ENCODE results near the gene MAN1C1. TPM values are rescaled to one million over a fixed set of nuclear protein-coding genes. Genes with fewer than 3 reads are reported as not detected.

MAN1C1 gene
- total and polyA plus RNA-seq, 10 of the 15 experiments (the other 5 are each of a cell fraction or from before 2014, with no cell fraction given), result 0.12 to 0.56 (median 0.22) TPM; not detected in 3

DNA sequence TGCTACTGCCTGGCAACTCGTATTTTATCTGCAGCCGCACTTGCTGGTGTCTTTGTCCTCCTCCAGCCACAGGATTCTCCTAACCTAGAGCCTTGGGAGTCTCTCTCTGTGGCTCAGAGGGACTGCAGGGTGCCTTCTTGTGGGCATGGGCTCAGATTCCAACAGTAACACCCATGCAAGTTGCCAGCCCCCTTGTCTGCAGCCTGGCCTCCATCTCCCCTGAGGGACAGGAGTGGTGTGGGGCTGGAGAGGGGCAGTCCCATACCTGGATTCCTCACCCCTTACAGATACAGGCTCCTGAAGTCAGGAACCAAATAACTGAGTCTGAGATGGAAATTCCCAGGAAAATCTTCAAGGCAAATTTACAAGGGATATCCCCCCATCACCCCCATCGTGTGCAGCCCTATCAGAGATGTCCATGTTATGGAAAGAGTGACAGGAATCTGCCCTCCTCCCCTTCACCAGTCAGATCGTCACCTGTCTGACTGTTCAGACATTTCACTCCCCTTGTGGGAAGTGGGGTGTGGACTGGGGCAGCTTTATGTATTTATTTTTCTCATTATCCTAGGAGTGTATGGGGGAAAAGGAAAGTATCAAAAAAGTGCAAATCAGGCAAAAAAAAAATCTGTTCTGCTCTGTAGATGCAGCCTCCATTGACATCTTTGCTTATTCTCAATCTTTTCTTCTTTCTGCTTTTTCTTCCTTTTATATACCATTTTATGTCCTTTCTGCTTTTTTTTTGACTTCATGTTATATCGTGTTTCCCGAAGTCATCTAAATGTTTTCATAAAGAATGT lies 70.8 kb downstream of the MAN1C1 start:
- H3K9ac ChIP-seq (ENCODE audit: control insufficient read depth, insufficient read depth, low read length), result no peak overlapping the region
- ChIA-PET CTCF (no interaction called here), SMC1A (ENCODE audit: uncharacterized antibody, unreplicated experiment) (no interaction called here), RAD21 (ENCODE audit: unreplicated experiment) (no interaction called here), POLR2A (no interaction called here)
- no peaks in the 10 kb centered on the region for H3K36me3 ChIP-seq (ENCODE audit: control insufficient read depth in 2 of 2, insufficient read depth in 2 of 2, low read length in 1 of 2)
- H3K9me3 ChIP-seq (replicated peaks; ENCODE audit: control insufficient read depth, insufficient read depth, low read length), result no peaks in the 10 kb centered on the region
- H3K27me3 ChIP-seq (replicated peaks in 1 of 2; ENCODE audit: control insufficient read depth in 2 of 2, insufficient read depth in 2 of 2, low read length in 1 of 2), result peaks cover 7 to 8% of the 10 kb centered on the region in 2 experiments
- DNase-seq (ENCODE audit: low read depth, low spot score) (no peak), ATAC-seq (no peak), FAIRE-seq (no peak)
- 35% methylated on average over 6 of the region's 6 CpGs for WGBS (ENCODE audit: insufficient coverage, insufficient replicate concordance, low lambda C conversion rate, missing lambda C conversion rate)
- in situ Hi-C loops (cut with MboI) (no loop called here), intact Hi-C loops (cut with micrococcal nuclease; ENCODE audit: unreplicated experiment) (no loop called here)
- no peak overlapping the region for H3K4me2 ChIP-seq (ENCODE audit: control insufficient read depth, insufficient read depth)
- H3K4me1 ChIP-seq (ENCODE audit: control insufficient read depth, insufficient read depth, low read length), result no peaks in the 10 kb centered on the region
- H2AFZ ChIP-seq (ENCODE audit: control insufficient read depth, low read depth, low read length), result no peak overlapping the region
- H3K79me2 ChIP-seq (ENCODE audit: control insufficient read depth, insufficient read depth, low read length), result no peaks in the 10 kb centered on the region
- no peak overlapping the region for H3K4me3 ChIP-seq
- no peak for TF ChIP-seq NR2F1 (conservative IDR thresholded peaks at IDR 0.05)
- no TSS peak for BruUV-seq (replicated peaks)
- H4K20me1 ChIP-seq (ENCODE audit: control insufficient read depth, insufficient read depth), result no peaks in the 10 kb centered on the region
- no peak overlapping the region for H3K27ac ChIP-seq (ENCODE audit: control insufficient read depth, insufficient read depth)

DNA sequence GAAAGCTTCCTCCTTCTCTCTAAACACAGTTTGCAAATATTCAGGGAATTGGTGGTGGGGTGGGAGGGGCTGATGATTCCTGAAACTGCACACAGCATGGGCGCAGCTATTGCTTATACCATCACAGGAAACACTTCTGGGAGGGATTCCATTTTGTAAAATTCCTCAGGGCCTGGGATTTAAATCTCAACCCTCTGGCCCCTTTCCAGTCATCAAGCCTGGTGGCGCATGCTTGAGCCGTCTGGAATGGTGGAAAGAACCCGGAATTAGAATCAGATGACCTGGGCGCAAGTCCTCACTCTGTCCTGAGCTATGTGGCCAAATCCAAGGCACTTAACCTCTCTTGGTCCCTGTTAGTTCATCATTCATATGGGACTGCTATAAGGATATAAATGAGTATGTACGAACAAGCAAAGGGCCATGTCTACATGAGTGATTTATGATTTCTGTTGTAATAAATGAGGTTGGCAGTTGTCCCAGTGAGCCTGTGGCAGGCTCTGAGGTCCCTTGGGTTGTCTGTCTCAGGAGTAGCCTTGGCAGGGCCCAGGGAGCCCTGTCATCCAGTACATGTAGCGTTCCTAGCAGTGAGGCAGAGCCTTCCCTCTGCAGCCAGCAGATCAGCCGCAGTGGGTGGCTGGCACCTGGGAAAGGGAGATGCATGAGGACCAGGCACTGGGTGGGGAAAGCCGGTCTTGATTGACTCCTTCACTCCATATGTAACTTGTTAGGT lies 72.0 kb downstream of the MAN1C1 start:
- Histone ChIP-seq H3K27me3 (replicated peaks in 1 of 2; ENCODE audit: control insufficient read depth in 2 of 2, insufficient read depth in 2 of 2, low read length in 1 of 2) (peaks cover 7 to 12% of the 10 kb centered on the region in 2 experiments), H4K20me1 (ENCODE audit: control insufficient read depth, insufficient read depth) (no peaks in the 10 kb centered on the region), H3K4me3 (no peak overlapping the region), H3K9ac (ENCODE audit: control insufficient read depth, insufficient read depth, low read length) (no peak overlapping the region), H3K9me3 (replicated peaks; ENCODE audit: control insufficient read depth, insufficient read depth, low read length) (no peaks in the 10 kb centered on the region), H3K4me1 (ENCODE audit: control insufficient read depth, insufficient read depth, low read length) (no peaks in the 10 kb centered on the region), H3K36me3 (ENCODE audit: control insufficient read depth in 2 of 2, insufficient read depth in 2 of 2, low read length in 1 of 2) (no peaks in the 10 kb centered on the region), H3K79me2 (ENCODE audit: control insufficient read depth, insufficient read depth, low read length) (no peaks in the 10 kb centered on the region), H2AFZ (ENCODE audit: control insufficient read depth, low read depth, low read length) (no peak overlapping the region), H3K27ac (ENCODE audit: control insufficient read depth, insufficient read depth) (no peak overlapping the region), H3K4me2 (ENCODE audit: control insufficient read depth, insufficient read depth) (no peak overlapping the region)
- intact Hi-C loops (cut with micrococcal nuclease; ENCODE audit: unreplicated experiment) (no loop called here), in situ Hi-C loops (cut with MboI) (no loop called here)
- 51% methylated on average over 9 of the region's 9 CpGs for WGBS (ENCODE audit: insufficient coverage, insufficient replicate concordance, low lambda C conversion rate, missing lambda C conversion rate)
- FAIRE-seq, result no peak
- ChIA-PET POLR2A (interaction anchor here (0.6 to 0.7 kb wide), 2 partner anchors 10 to 847 kb away, joined by 4 to 5 read pairs; no protein-coding TSS in a partner anchor), CTCF (no interaction called here), SMC1A (ENCODE audit: uncharacterized antibody, unreplicated experiment) (interaction anchor here (0.6 kb wide), 1 partner anchor 438 kb away, joined by 3 read pairs; no protein-coding TSS in a partner anchor), RAD21 (ENCODE audit: unreplicated experiment) (no interaction called here)
- no TSS peak for BruUV-seq (replicated peaks)
- no peak for DNase-seq (ENCODE audit: low read depth, low spot score)
- no peak for ATAC-seq
- TF ChIP-seq SP1 (IDR thresholded peaks at IDR 0.05; ENCODE audit: low read depth, low read length) (no peak), ZNF24 (IDR thresholded peaks at IDR 0.05) (no peak), RBBP5 (conservative IDR thresholded peaks at IDR 0.05) (no peak), SIX5 (IDR thresholded peaks at IDR 0.05; ENCODE audit: low read depth, low read length, severe bottlenecking) (no peak), CREM (IDR thresholded peaks at IDR 0.05; ENCODE audit: low read depth) (no peak), MTA2 (IDR thresholded peaks at IDR 0.05; ENCODE audit: low read depth) (no peak)
- TF ChIP-seq, protein P1, sequence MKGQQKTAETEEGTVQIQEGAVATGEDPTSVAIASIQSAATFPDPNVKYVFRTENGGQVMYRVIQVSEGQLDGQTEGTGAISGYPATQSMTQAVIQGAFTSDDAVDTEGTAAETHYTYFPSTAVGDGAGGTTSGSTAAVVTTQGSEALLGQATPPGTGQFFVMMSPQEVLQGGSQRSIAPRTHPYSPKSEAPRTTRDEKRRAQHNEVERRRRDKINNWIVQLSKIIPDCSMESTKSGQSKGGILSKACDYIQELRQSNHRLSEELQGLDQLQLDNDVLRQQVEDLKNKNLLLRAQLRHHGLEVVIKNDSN (IDR thresholded peaks at IDR 0.05; ENCODE audit: borderline replicate concordance, extremely low read length, insufficient read depth, low read depth, low read length), result no peak
- TF ChIP-seq, protein P2, sequence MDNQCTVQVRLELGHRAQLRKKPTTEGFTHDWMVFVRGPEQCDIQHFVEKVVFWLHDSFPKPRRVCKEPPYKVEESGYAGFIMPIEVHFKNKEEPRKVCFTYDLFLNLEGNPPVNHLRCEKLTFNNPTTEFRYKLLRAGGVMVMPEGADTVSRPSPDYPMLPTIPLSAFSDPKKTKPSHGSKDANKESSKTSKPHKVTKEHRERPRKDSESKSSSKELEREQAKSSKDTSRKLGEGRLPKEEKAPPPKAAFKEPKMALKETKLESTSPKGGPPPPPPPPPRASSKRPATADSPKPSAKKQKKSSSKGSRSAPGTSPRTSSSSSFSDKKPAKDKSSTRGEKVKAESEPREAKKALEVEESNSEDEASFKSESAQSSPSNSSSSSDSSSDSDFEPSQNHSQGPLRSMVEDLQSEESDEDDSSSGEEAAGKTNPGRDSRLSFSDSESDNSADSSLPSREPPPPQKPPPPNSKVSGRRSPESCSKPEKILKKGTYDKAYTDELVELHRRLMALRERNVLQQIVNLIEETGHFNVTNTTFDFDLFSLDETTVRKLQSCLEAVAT (IDR thresholded peaks at IDR 0.05), result no peak

All from GM12878 (cell line).